ENCODE results near the gene PDE11A. TPM values are rescaled to one million over a fixed set of nuclear protein-coding genes. Genes with fewer than 3 reads are reported as not detected.

The PDE11A gene
- total RNA-seq, 1 experiment from 2014 or later = 0.61 TPM

GRCh38 chr2:177818412-177818811, 254.2 kb downstream of the PDE11A start:
- Histone ChIP-seq H3K27me3 (ENCODE audit: insufficient read depth, low read length) (no peaks in the 10 kb centered on the region), H3K27ac (ENCODE audit: low read depth, low read length) (no peak overlapping the region), H3K36me3 (ENCODE audit: control insufficient read depth in 1 of 2, insufficient read depth in 2 of 2, low read length in 2 of 2) (no peaks in the 10 kb centered on the region), H2AFZ (ENCODE audit: low read depth, low read length, poor library complexity, severe bottlenecking) (no peak overlapping the region), H3K9me3 (ENCODE audit: control insufficient read depth in 1 of 2, insufficient read depth in 1 of 2, low read depth in 1 of 2, low read length in 2 of 2) (no peaks in the 10 kb centered on the region), H3K4me1 (ENCODE audit: control insufficient read depth in 1 of 2, insufficient read depth in 2 of 2, low read length in 2 of 2) (no peaks in the 10 kb centered on the region), H3K4me3 (replicated peaks in 1 of 2; ENCODE audit: low read depth in 1 of 2, low read length in 2 of 2) (no peak overlapping the region), H3K4me2 (ENCODE audit: low read length) (no peak overlapping the region), H3K9me2 (ENCODE audit: insufficient read depth) (no peaks in the 10 kb centered on the region), H4K20me1 (ENCODE audit: insufficient read depth) (no peaks in the 10 kb centered on the region), H3K79me2 (ENCODE audit: insufficient read depth, low read length) (no peaks in the 10 kb centered on the region), H3K9ac (ENCODE audit: low read length) (no peak overlapping the region)
- ATAC-seq = no peak
- DNase-seq (ENCODE audit: low read depth, low spot score) = no peak
- no TSS peak for BruUV-seq (replicated peaks)
- POLR2A ChIA-PET = no interaction called here
- intact Hi-C loops (cut with micrococcal nuclease) = no loop called here
- RAD21 ChIA-PET (ENCODE audit: low non-redundant PET in 1 of 2, low total read pairs in 2 of 2, uncharacterized antibody in 2 of 2, unreplicated experiment in 2 of 2) = no interaction called here
- CTCF ChIA-PET = no interaction called here
- TF ChIP-seq POLR2AphosphoS5 (IDR thresholded peaks at IDR 0.05; ENCODE audit: low read depth, low read length) (no peak), ZFX (IDR thresholded peaks at IDR 0.05) (no peak), CTCF (IDR thresholded peaks at IDR 0.05 in 2 of 3, conservative IDR thresholded peaks at IDR 0.05 in 1 of 3; ENCODE audit: borderline replicate concordance in 1 of 3, insufficient read depth in 1 of 3, low read depth in 2 of 3, low read length in 2 of 3) (no peak), ZNF274 (IDR thresholded peaks at IDR 0.05; ENCODE audit: low read depth, low read length) (no peak), EZH2phosphoT487 (IDR thresholded peaks at IDR 0.05; ENCODE audit: borderline replicate concordance) (no peak), ATF3 (IDR thresholded peaks at IDR 0.05) (no peak), CBX3 (IDR thresholded peaks at IDR 0.05; ENCODE audit: low read depth) (no peak), SRF (IDR thresholded peaks at IDR 0.05; ENCODE audit: low read depth) (no peak), CEBPB (IDR thresholded peaks at IDR 0.05; ENCODE audit: low read depth) (no peak), ELF1 (IDR thresholded peaks at IDR 0.05; ENCODE audit: borderline replicate concordance, low read depth) (no peak), EZH2 (IDR thresholded peaks at IDR 0.05) (no peak), POLR2A (IDR thresholded peaks at IDR 0.05; ENCODE audit: borderline replicate concordance, extremely low read depth, insufficient read depth, insufficient read length) (no peak), TCF7L2 (IDR thresholded peaks at IDR 0.05; ENCODE audit: borderline replicate concordance, extremely low read depth, insufficient read depth, insufficient read length) (no peak)
- TF ChIP-seq, protein P1, sequence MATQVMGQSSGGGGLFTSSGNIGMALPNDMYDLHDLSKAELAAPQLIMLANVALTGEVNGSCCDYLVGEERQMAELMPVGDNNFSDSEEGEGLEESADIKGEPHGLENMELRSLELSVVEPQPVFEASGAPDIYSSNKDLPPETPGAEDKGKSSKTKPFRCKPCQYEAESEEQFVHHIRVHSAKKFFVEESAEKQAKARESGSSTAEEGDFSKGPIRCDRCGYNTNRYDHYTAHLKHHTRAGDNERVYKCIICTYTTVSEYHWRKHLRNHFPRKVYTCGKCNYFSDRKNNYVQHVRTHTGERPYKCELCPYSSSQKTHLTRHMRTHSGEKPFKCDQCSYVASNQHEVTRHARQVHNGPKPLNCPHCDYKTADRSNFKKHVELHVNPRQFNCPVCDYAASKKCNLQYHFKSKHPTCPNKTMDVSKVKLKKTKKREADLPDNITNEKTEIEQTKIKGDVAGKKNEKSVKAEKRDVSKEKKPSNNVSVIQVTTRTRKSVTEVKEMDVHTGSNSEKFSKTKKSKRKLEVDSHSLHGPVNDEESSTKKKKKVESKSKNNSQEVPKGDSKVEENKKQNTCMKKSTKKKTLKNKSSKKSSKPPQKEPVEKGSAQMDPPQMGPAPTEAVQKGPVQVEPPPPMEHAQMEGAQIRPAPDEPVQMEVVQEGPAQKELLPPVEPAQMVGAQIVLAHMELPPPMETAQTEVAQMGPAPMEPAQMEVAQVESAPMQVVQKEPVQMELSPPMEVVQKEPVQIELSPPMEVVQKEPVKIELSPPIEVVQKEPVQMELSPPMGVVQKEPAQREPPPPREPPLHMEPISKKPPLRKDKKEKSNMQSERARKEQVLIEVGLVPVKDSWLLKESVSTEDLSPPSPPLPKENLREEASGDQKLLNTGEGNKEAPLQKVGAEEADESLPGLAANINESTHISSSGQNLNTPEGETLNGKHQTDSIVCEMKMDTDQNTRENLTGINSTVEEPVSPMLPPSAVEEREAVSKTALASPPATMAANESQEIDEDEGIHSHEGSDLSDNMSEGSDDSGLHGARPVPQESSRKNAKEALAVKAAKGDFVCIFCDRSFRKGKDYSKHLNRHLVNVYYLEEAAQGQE (IDR thresholded peaks at IDR 0.05; ENCODE audit: low read depth) = no peak
